Measurements from ENCODE around the gene MGAT5.
"Not testable (repeated sequence)": the region's sequence is repeated elsewhere in the genome, so short reads cannot be mapped to it uniquely, and the experiment has no call there.

- TF ChIP-seq CTCF (conservative IDR thresholded peaks at IDR 0.05); ZFX (IDR thresholded peaks at IDR 0.05): not testable (repeated sequence)
These were observed 40.7 kb downstream of the MGAT5 start for GRCh38 chr2:134294598-134294997.
